ENCODE data around the gene TRIM44.

TRIM44 gene

DNA sequence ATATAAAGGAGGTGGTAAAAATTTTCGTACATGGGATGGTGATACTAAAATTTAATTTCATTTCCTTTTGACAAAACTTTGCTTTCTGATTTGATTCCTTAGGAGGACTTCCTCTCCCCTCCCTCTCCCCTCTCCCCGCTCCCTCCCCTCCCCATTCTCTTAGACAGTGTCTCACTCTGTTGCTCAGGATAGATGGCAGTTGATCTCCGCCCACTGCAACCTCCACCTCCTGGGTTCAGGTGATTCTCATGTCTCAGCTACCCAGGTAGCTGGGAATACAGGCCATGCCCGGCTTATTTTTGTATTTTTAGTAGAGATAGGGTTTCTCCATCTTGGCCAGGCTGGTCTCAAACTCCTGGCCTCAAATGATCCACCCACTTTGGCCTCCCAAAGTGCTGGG, 15.9 kb downstream of the TRIM44 start:
- no peak for DNase-seq (ENCODE audit: low read depth)
- H3K4me3 ChIP-seq (ENCODE audit: low read depth, low read length): no peak overlapping the region
- TF ChIP-seq, protein P1, sequence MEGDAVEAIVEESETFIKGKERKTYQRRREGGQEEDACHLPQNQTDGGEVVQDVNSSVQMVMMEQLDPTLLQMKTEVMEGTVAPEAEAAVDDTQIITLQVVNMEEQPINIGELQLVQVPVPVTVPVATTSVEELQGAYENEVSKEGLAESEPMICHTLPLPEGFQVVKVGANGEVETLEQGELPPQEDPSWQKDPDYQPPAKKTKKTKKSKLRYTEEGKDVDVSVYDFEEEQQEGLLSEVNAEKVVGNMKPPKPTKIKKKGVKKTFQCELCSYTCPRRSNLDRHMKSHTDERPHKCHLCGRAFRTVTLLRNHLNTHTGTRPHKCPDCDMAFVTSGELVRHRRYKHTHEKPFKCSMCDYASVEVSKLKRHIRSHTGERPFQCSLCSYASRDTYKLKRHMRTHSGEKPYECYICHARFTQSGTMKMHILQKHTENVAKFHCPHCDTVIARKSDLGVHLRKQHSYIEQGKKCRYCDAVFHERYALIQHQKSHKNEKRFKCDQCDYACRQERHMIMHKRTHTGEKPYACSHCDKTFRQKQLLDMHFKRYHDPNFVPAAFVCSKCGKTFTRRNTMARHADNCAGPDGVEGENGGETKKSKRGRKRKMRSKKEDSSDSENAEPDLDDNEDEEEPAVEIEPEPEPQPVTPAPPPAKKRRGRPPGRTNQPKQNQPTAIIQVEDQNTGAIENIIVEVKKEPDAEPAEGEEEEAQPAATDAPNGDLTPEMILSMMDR (IDR thresholded peaks at IDR 0.05; ENCODE audit: low read depth, low read length, missing control alignments): no peak

DNA sequence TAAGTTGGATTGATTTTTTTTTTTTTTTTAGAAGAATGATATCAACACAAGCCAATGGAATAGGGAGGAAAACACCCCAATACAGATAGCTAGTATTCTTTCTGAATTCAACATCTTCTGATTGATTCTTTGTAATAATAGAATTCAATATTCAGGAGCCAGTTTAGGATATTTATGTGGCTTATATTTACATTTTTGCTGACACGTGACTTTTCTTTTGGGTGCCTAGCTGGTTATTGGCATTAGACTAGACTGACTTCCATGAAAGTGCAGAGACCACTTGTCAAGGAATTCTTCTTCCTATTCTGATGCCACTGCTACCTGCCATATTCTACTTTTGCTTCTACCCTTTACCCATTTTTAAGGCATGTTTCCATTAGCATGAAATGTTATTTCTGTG, 16.4 kb downstream of the TRIM44 start:
- DNase-seq (ENCODE audit: low read depth): no peak
- TF ChIP-seq, protein P1 (IDR thresholded peaks at IDR 0.05; ENCODE audit: low read depth, low read length, missing control alignments): no peak
- H3K4me3 ChIP-seq (ENCODE audit: low read depth, low read length): no peak overlapping the region

DNA sequence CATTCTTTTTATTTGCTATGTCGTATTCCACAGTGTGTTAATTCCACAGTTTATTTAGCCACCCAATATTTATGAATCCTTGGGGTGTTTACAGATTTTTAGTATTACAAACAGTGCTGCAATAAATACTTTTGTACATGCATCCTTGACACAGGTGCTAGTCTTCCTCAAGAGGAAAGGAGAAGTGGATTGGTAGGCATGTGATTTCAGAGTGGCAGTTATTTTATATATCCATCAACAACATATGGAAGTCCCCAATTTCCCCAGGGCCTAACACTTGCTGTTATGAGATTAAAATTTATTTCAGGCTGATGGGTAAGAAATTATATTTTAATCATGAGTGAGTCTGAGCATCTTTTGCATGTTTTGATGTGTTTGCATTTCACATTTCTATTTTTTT, 17.9 kb downstream of the TRIM44 start:
- no peak for DNase-seq (ENCODE audit: low read depth)
- no peak overlapping the region for H3K4me3 ChIP-seq (ENCODE audit: low read depth, low read length)
- TF ChIP-seq, protein P1 (IDR thresholded peaks at IDR 0.05; ENCODE audit: low read depth, low read length, missing control alignments): no peak

DNA sequence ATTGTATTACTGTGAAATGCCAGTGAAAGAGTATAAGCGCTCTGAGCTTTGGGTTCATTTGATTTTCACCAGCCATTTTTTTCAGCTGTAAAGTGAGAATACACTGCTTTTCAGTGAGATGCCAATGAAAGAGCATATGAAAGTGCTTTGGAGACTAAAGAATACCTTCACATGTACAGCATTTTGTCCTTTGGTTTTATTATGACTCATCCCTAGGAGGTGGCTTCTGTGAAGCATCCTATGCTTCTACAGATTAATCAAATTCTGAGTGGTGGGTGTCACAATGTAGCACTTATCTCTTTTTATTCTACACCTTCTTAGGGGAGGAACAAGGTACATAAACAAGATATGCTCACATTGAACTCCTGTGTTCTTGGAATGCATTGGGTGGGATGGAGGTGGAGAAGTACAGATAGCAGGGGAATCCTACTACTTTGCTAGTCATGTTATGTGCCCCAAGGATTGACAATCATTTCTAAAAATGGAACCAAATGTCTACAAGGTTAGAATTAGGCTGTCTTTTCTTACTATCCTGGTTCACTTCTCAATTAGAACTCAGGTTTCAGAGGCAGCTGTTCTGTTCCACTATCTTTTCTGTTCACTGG, 18.7 kb downstream of the TRIM44 start:
- TF ChIP-seq, protein P1 (IDR thresholded peaks at IDR 0.05; ENCODE audit: low read depth, low read length, missing control alignments): no peak
- DNase-seq (ENCODE audit: low read depth): no peak

DNA sequence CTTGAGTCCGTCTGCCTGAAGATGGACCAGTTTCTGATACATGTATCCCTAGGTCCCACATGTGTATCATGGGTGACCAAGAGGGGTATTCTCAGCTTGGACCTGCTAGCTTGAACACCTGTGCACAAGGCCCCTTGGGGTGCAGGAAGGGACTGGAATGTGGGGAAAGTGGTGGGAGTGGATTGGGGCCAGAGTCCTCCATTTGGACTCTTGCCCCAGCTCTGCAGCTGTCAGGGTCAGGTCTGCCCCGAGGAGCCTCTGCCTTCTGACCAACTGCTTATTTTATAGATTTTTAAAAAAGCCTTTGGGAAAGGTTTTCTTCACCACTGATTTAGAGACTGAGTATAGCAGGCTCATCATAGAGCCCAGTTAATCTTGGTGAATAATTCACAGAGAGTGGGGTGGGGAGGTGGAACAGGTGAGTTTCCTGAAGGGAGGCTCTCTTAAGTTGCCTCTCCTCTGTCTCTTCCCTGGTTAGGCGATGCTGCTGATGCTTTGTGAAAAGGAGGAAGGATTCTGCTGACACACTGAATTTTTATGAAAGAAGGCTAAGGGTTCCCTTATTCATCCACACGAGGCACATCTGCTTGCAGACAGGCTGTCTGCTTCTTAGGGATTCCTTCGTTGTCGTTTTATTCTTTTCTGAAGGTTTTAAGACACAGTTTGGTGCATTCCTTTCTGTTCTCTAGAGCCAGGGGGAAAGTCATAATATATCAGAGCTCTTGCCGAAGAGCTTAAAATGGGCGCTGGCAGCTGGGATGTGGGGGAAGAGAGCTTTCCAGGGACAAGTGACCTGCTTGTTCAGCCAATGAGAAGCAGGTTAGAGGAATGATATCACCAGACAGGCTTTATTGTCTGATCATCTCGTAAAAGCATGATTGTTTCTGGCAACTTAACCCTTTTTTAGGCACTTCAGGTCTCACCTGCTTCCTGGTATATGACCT, 19.9 kb downstream of the TRIM44 start:
- H3K4me3 ChIP-seq (ENCODE audit: low read depth, low read length): no peak overlapping the region
- DNase-seq (ENCODE audit: low read depth): no peak
- TF ChIP-seq, protein P1 (IDR thresholded peaks at IDR 0.05; ENCODE audit: low read depth, low read length, missing control alignments): no peak

More for the DNA sequence above, 18.7 kb downstream of the TRIM44 start:
- no peak overlapping the region for H3K4me3 ChIP-seq (ENCODE audit: low read depth, low read length)

DNA sequence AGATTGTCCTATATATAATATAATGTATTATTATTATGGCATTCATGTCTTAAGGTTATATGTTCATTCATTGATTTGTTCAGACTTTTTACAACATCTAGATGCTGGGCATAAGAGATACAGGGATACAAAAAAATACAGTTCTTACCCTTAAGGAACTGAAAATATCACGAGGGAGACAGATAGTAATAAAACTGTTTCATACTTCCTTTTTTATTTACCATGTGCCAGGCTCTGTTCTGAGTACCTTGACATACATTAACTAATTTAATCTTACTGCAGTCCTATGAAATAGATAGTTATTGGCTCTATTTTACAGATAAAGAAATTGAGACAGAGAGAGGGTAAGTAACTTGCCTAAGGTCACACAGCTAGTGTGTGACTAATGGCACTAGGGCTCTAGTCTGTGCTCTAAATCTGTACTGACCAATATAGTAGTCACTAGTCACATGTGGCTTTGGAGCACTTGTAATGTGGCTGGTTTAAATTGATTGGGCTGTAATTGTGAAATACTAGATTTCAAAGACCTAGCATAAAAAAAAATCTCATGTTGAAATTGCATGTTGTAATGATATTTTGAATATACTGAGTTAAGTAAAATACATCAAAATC, 21.3 kb downstream of the TRIM44 start:
- H3K4me3 ChIP-seq (ENCODE audit: low read depth, low read length): no peak overlapping the region
- no peak for DNase-seq (ENCODE audit: low read depth)
- TF ChIP-seq, protein P1 (IDR thresholded peaks at IDR 0.05; ENCODE audit: low read depth, low read length, missing control alignments): no peak

Measured in GM12864 (cell line).